ENCODE measurements around the gene KLHL22. TPM values are rescaled to one million over a fixed set of nuclear protein-coding genes. Genes with fewer than 3 reads are reported as not detected.
A peak's percentile ranks its signal among the peaks of the same experiment; 100 is the strongest.

The KLHL22 gene
- total RNA-seq, 1 donor = 36.9 TPM

- Histone ChIP-seq H3K27me3 (ENCODE audit: insufficient read depth, low read length) (no peaks in the 10 kb centered on the region), H4K20me1 (ENCODE audit: insufficient read depth, low read length) (peaks cover 10% of the 10 kb centered on the region), H3K79me2 (ENCODE audit: insufficient read depth, low read length) (peaks cover 11% of the 10 kb centered on the region), H3K4me1 (ENCODE audit: insufficient read depth, low read length) (peaks cover 14% of the 10 kb centered on the region), H3K27ac (ENCODE audit: low read depth, low read length) (no peak overlapping the region), H3K4me3 (ENCODE audit: insufficient read depth, low read length) (no peak overlapping the region), H3K36me3 (ENCODE audit: insufficient read depth, low read length) (no peaks in the 10 kb centered on the region), H3K9me3 (ENCODE audit: low read depth, low read length) (no peaks in the 10 kb centered on the region), H2AFZ (ENCODE audit: low read length) (no peak overlapping the region), H3K4me2 (ENCODE audit: insufficient read depth, low read length) (no peak overlapping the region)
- DNase-seq (ENCODE audit: insufficient read length, low spot score, missing footprints) = peak; percentile 64
- no peak for TF ChIP-seq CTCF (IDR thresholded peaks at IDR 0.05; ENCODE audit: extremely low read depth, low read depth, low read length)
These were observed 4.2 kb upstream of the KLHL22 start for GRCh38 chr22:20499769-20500168.

- H3K27ac ChIP-seq (ENCODE audit: low read depth, low read length) = no peak overlapping the region
- H3K27me3 ChIP-seq (ENCODE audit: insufficient read depth, low read length) = no peaks in the 10 kb centered on the region
- H3K79me2 ChIP-seq (ENCODE audit: insufficient read depth, low read length) = peaks cover 20% of the 10 kb centered on the region
- no peaks in the 10 kb centered on the region for H3K9me3 ChIP-seq (ENCODE audit: low read depth, low read length)
- H3K4me1 ChIP-seq (ENCODE audit: insufficient read depth, low read length) = peaks cover 14% of the 10 kb centered on the region
- no peak overlapping the region for H2AFZ ChIP-seq (ENCODE audit: low read length)
- no peak overlapping the region for H3K4me2 ChIP-seq (ENCODE audit: insufficient read depth, low read length)
- DNase-seq (ENCODE audit: insufficient read length, low spot score, missing footprints) = peak; percentile 53
- H3K36me3 ChIP-seq (ENCODE audit: insufficient read depth, low read length) = no peaks in the 10 kb centered on the region
- TF ChIP-seq CTCF (IDR thresholded peaks at IDR 0.05; ENCODE audit: extremely low read depth, low read depth, low read length) = no peak
- H3K4me3 ChIP-seq (ENCODE audit: insufficient read depth, low read length) = no peak overlapping the region
- H4K20me1 ChIP-seq (ENCODE audit: insufficient read depth, low read length) = peaks cover 13% of the 10 kb centered on the region
These were observed 3.3 kb upstream of the KLHL22 start for GRCh38 chr22:20498913-20499312.

GRCh38 chr22:20497426-20497825 is 1.8 kb upstream of the KLHL22 start:
- Histone ChIP-seq H3K4me2 (ENCODE audit: insufficient read depth, low read length) (no peak overlapping the region), H3K36me3 (ENCODE audit: insufficient read depth, low read length) (no peaks in the 10 kb centered on the region)
- TF ChIP-seq CTCF (IDR thresholded peaks at IDR 0.05; ENCODE audit: extremely low read depth, low read depth, low read length) = no peak

GRCh38 chr22:20495861-20496681 is 476 bp upstream of the KLHL22 start:
- H3K79me2 ChIP-seq (ENCODE audit: insufficient read depth, low read length) = peaks cover 48% of the 10 kb centered on the region
- H3K27ac ChIP-seq (ENCODE audit: low read depth, low read length) = peak overlapping the region; percentile 78
- peak overlapping the region; percentile 93 for H2AFZ ChIP-seq (ENCODE audit: low read length)
- peak; percentile 88 for TF ChIP-seq CTCF (IDR thresholded peaks at IDR 0.05; ENCODE audit: extremely low read depth, low read depth, low read length)
- H3K4me1 ChIP-seq (ENCODE audit: insufficient read depth, low read length) = peaks cover 11% of the 10 kb centered on the region
- no peaks in the 10 kb centered on the region for H3K36me3 ChIP-seq (ENCODE audit: insufficient read depth, low read length)
- peak overlapping the region; percentile 76 for H3K4me3 ChIP-seq (ENCODE audit: insufficient read depth, low read length)
- no peaks in the 10 kb centered on the region for H3K9me3 ChIP-seq (ENCODE audit: low read depth, low read length)
- H3K4me2 ChIP-seq (ENCODE audit: insufficient read depth, low read length) = peak overlapping the region; percentile 97
- H4K20me1 ChIP-seq (ENCODE audit: insufficient read depth, low read length) = peaks cover 29% of the 10 kb centered on the region
- H3K27me3 ChIP-seq (ENCODE audit: insufficient read depth, low read length) = no peaks in the 10 kb centered on the region
- DNase-seq (ENCODE audit: insufficient read length, low spot score, missing footprints) = peak; percentile 100

More at GRCh38 chr22:20497426-20497825, 1.8 kb upstream of the KLHL22 start:
- Histone ChIP-seq H3K9me3 (ENCODE audit: low read depth, low read length) (no peaks in the 10 kb centered on the region), H3K27ac (ENCODE audit: low read depth, low read length) (no peak overlapping the region), H3K27me3 (ENCODE audit: insufficient read depth, low read length) (no peaks in the 10 kb centered on the region), H2AFZ (ENCODE audit: low read length) (no peak overlapping the region), H3K4me3 (ENCODE audit: insufficient read depth, low read length) (no peak overlapping the region), H3K4me1 (ENCODE audit: insufficient read depth, low read length) (peaks cover 11% of the 10 kb centered on the region), H3K79me2 (ENCODE audit: insufficient read depth, low read length) (peaks cover 34% of the 10 kb centered on the region), H4K20me1 (ENCODE audit: insufficient read depth, low read length) (peaks cover 17% of the 10 kb centered on the region)
- DNase-seq (ENCODE audit: insufficient read length, low spot score, missing footprints) = no peak
